ENCODE results near the gene NUS1.

- TF ChIP-seq CTCF (IDR thresholded peaks at IDR 0.05) (no peak), POLR2A (IDR thresholded peaks at IDR 0.05) (no peak)
Observed at GRCh38 chr6:117729613-117730012, 54.3 kb downstream of the NUS1 start.

All from Peyer's patch (tissue), 4 donors.